Right atrium auricular region (tissue), 2 donors: ENCODE measurements around the gene RNF114. TPM values are rescaled to one million over a fixed set of nuclear protein-coding genes. Genes with fewer than 3 reads are reported as not detected.

Experiments
- DNase-seq: peaks from one replicate; pipeline ENCODE4 v3.0.0-alpha.2; 2019; ENCODE audit warnings: low spot score
- H3K27ac ChIP-seq, 2 donors: fragments of 200-600 bp; sonication (generic); 1 replicate in 1 of 2; 2 replicates in 1 of 2; pipeline ENCODE4 v1.5.1; 2016 to 2019
- H3K27me3 ChIP-seq, 2 donors: fragments of 200-600 bp; sonication (generic); one replicate each; pipeline versions ENCODE4 v1.5.1 to v1.6.0; 2017 to 2019
- H3K36me3 ChIP-seq: fragments of 200-600 bp; sonication (generic); one replicate; pipeline ENCODE4 v1.5.1; 2016
- H3K4me1 ChIP-seq, 2 donors: fragments of 200-600 bp; sonication (generic); one replicate each; pipeline versions ENCODE4 v1.5.1 to v1.6.0; 2017 to 2019
- H3K4me3 ChIP-seq, 2 donors: fragments of 200-600 bp; sonication (generic); 1 replicate in 1 of 2; 2 replicates in 1 of 2; pipeline ENCODE4 v1.5.1; 2017 to 2019; ENCODE audit warnings: mild to moderate bottlenecking in 1 of 2, moderate library complexity in 1 of 2
- H3K9me3 ChIP-seq, 2 donors: fragments of 200-600 bp; sonication (generic); one replicate each; pipeline ENCODE4 v1.5.1; 2019
- CTCF ChIP-seq, 2 donors: fragments of 200-600 bp; sonication (generic); IDR thresholded peaks; one replicate each; pipeline ENCODE4 v1.5.1; 2019; ENCODE audit warnings: antibody characterized with exemption in 2 of 2
- total RNA-seq, 2 donors: library from RNA; depleted of rRNA; stranded (reverse); fragments of >200 nt; gene quantifications; one replicate each; pipeline ENCODE4 v1.1.0, GENCODE V29; 2016

RNF114 gene
- total RNA-seq, 2 donors from 2014 or later, result 40.2 to 117 TPM

GRCh38 chr20:49901588-49901987 lies 34.6 kb upstream of the RNF114 start:
- Histone ChIP-seq H3K36me3 (peaks cover 26% of the 10 kb centered on the region), H3K9me3 (no peaks in the 10 kb centered on the region), H3K27ac (no peak overlapping the region), H3K27me3 (no peaks in the 10 kb centered on the region), H3K4me1 (no peaks in the 10 kb centered on the region), H3K4me3 (no peak overlapping the region)
- no peak for TF ChIP-seq CTCF (IDR thresholded peaks at IDR 0.05)
- no peak for DNase-seq

GRCh38 chr20:49904440-49905214 lies 31.6 kb upstream of the RNF114 start:
- H3K27me3 ChIP-seq, result no peaks in the 10 kb centered on the region
- TF ChIP-seq CTCF (IDR thresholded peaks at IDR 0.05), result no peak
- peaks cover 0 to 13% of the 10 kb centered on the region in 2 donors for H3K4me1 ChIP-seq
- H3K36me3 ChIP-seq, result peaks cover 36% of the 10 kb centered on the region
- H3K4me3 ChIP-seq, result no peak overlapping the region
- no peak for DNase-seq
- no peak overlapping the region for H3K27ac ChIP-seq
- H3K9me3 ChIP-seq, result no peaks in the 10 kb centered on the region

- Histone ChIP-seq H3K4me3 (no peak overlapping the region), H3K36me3 (peaks cover 36% of the 10 kb centered on the region), H3K27ac (no peak overlapping the region)
Measured at GRCh38 chr20:49905415-49906091, 30.6 kb upstream of the RNF114 start.

GRCh38 chr20:49906101-49906604 lies 30.0 kb upstream of the RNF114 start:
- Histone ChIP-seq H3K4me1 (peaks cover 0 to 29% of the 10 kb centered on the region in 2 donors), H3K27me3 (no peaks in the 10 kb centered on the region), H3K27ac (no peak overlapping the region), H3K4me3 (no peak overlapping the region), H3K36me3 (peaks cover 36% of the 10 kb centered on the region), H3K9me3 (no peaks in the 10 kb centered on the region)
- DNase-seq, result no peak
- no peak for TF ChIP-seq CTCF (IDR thresholded peaks at IDR 0.05)

More at GRCh38 chr20:49905415-49906091, 30.6 kb upstream of the RNF114 start:
- H3K4me1 ChIP-seq, result peaks cover 0 to 23% of the 10 kb centered on the region in 2 donors
- no peak for TF ChIP-seq CTCF (IDR thresholded peaks at IDR 0.05)
- no peak for DNase-seq
- H3K9me3 ChIP-seq, result no peaks in the 10 kb centered on the region
- H3K27me3 ChIP-seq, result no peaks in the 10 kb centered on the region

GRCh38 chr20:49906615-49907154 lies 29.5 kb upstream of the RNF114 start:
- no peaks in the 10 kb centered on the region for H3K27me3 ChIP-seq
- no peaks in the 10 kb centered on the region for H3K9me3 ChIP-seq
- H3K27ac ChIP-seq, result no peak overlapping the region
- no peak overlapping the region for H3K4me3 ChIP-seq
- no peak for DNase-seq
- H3K36me3 ChIP-seq, result peaks cover 36% of the 10 kb centered on the region
- peaks cover 0 to 33% of the 10 kb centered on the region in 2 donors for H3K4me1 ChIP-seq
- TF ChIP-seq CTCF (IDR thresholded peaks at IDR 0.05), result no peak
